ENCODE data around the gene SLC17A9.

The SLC17A9 gene

GRCh38 chr20:62975251-62975760 is 22.8 kb downstream of the SLC17A9 start:
- Histone ChIP-seq H3K27ac (no peak overlapping the region), H3K4me3 (ENCODE audit: low read depth, low read length) (no peak overlapping the region), H3K27me3 (replicated peaks) (peaks cover 58% of the 10 kb centered on the region), H3K36me3 (replicated peaks) (no peaks in the 10 kb centered on the region)
- no peak for DNase-seq
- TF ChIP-seq CTCF (IDR thresholded peaks at IDR 0.05; ENCODE audit: low read depth, low read length, missing control alignments) = no peak
- in situ Hi-C loops (cut with HindIII; ENCODE audit: low pct_ligation_motif_present, low sequenced_read_pairs) = no loop called here

- Histone ChIP-seq H3K36me3 (replicated peaks) (no peaks in the 10 kb centered on the region), H3K27ac (no peak overlapping the region), H3K27me3 (replicated peaks) (peaks cover 65% of the 10 kb centered on the region), H3K4me3 (ENCODE audit: low read depth, low read length) (no peak overlapping the region)
- in situ Hi-C loops (cut with HindIII; ENCODE audit: low pct_ligation_motif_present, low sequenced_read_pairs) = no loop called here
- no peak for DNase-seq
- TF ChIP-seq CTCF (IDR thresholded peaks at IDR 0.05; ENCODE audit: low read depth, low read length, missing control alignments) = no peak
Observed at GRCh38 chr20:62975812-62976508, 23.5 kb downstream of the SLC17A9 start.

- in situ Hi-C loops (cut with HindIII; ENCODE audit: low pct_ligation_motif_present, low sequenced_read_pairs) = no loop called here
- Histone ChIP-seq H3K27ac (no peak overlapping the region), H3K27me3 (replicated peaks) (peaks cover 72% of the 10 kb centered on the region), H3K36me3 (replicated peaks) (no peaks in the 10 kb centered on the region), H3K4me3 (ENCODE audit: low read depth, low read length) (no peak overlapping the region)
- DNase-seq = no peak
- no peak for TF ChIP-seq CTCF (IDR thresholded peaks at IDR 0.05; ENCODE audit: low read depth, low read length, missing control alignments)
Observed at GRCh38 chr20:62976886-62977285, 24.4 kb downstream of the SLC17A9 start.

- H3K36me3 ChIP-seq (replicated peaks) = no peaks in the 10 kb centered on the region
- peaks cover 69% of the 10 kb centered on the region for H3K27me3 ChIP-seq (replicated peaks)
- no peak for DNase-seq
- no peak overlapping the region for H3K27ac ChIP-seq
- in situ Hi-C loops (cut with HindIII; ENCODE audit: low pct_ligation_motif_present, low sequenced_read_pairs) = no loop called here
- TF ChIP-seq CTCF (IDR thresholded peaks at IDR 0.05; ENCODE audit: low read depth, low read length, missing control alignments) = no peak
- H3K4me3 ChIP-seq (ENCODE audit: low read depth, low read length) = no peak overlapping the region
Observed at GRCh38 chr20:62977613-62978560, 25.4 kb downstream of the SLC17A9 start.

GRCh38 chr20:62978561-62978943 is 26.0 kb downstream of the SLC17A9 start:
- Histone ChIP-seq H3K36me3 (replicated peaks) (no peaks in the 10 kb centered on the region), H3K4me3 (ENCODE audit: low read depth, low read length) (no peak overlapping the region), H3K27me3 (replicated peaks) (peaks cover 63% of the 10 kb centered on the region), H3K27ac (no peak overlapping the region)
- no peak for TF ChIP-seq CTCF (IDR thresholded peaks at IDR 0.05; ENCODE audit: low read depth, low read length, missing control alignments)
- no peak for DNase-seq
- in situ Hi-C loops (cut with HindIII; ENCODE audit: low pct_ligation_motif_present, low sequenced_read_pairs) = no loop called here
